Ishikawa (cell line): ENCODE data around the gene CRPPA.

Experiments used
- CEBPB ChIP-seq: IDR thresholded peaks from 2 replicates; pipeline ENCODE4 v1.6.1; 2012
- EGR1 ChIP-seq: IDR thresholded peaks from 2 replicates; pipeline ENCODE4 v1.6.1; 2012
- EP300 ChIP-seq: IDR thresholded peaks from 2 replicates; pipeline ENCODE4 v1.6.1; 2012; ENCODE audit warnings: borderline replicate concordance
- FOXM1 ChIP-seq: IDR thresholded peaks from 2 replicates; pipeline ENCODE4 v1.6.1; 2012; ENCODE audit warnings: low read depth, borderline replicate concordance
- NFIC ChIP-seq: IDR thresholded peaks from 2 replicates; pipeline ENCODE4 v1.6.1; 2012
- RAD21 ChIP-seq: IDR thresholded peaks from 2 replicates; pipeline ENCODE4 v1.6.1; 2012; ENCODE audit warnings: low read depth
- TCF12 ChIP-seq: IDR thresholded peaks from 2 replicates; pipeline ENCODE4 v1.6.1; 2012; ENCODE audit warnings: low read depth
- YY1 ChIP-seq: IDR thresholded peaks from 2 replicates; pipeline ENCODE4 v1.6.1; 2012; ENCODE audit warnings: low read depth
- ZBTB7A ChIP-seq: IDR thresholded peaks from 2 replicates; pipeline ENCODE4 v1.6.1; 2012; ENCODE audit warnings: low read depth
- TF ChIP-seq, protein P1 (sequence below): IDR thresholded peaks from 2 replicates; pipeline ENCODE4 v1.6.1; 2012
- TF ChIP-seq, protein P2 (sequence below): IDR thresholded peaks from 2 replicates; pipeline ENCODE4 v1.6.1; 2012; ENCODE audit warnings: low read depth, mild to moderate bottlenecking

DNA sequence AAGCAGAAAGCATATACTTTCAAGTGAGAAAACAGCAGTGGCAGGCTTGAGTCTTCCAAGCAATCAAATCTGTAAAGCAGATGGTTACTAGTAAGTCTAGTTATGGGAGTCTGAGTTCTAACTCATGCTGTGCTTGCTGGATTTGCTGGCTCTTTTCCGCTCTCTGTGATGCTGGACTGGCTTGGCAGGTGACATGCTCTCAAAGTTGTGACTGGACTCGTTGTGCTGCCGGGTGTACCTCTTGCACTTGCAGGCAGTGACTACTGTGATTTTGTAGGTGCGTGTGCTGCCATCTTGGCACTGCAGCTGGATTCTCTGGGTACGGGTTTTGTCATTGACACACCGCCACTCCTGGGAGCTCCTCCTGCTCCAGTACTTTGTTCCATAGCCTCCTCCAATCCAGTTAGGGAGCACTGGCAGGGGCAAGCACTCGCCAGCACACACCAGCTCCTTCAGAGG is 41.1 kb upstream of the CRPPA start:
- TF ChIP-seq, protein P1, sequence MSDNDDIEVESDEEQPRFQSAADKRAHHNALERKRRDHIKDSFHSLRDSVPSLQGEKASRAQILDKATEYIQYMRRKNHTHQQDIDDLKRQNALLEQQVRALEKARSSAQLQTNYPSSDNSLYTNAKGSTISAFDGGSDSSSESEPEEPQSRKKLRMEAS = no peak
- TF ChIP-seq TCF12 (no peak), EP300 (no peak), CEBPB (no peak), YY1 (no peak), FOXM1 (no peak), RAD21 (no peak), NFIC (no peak), ZBTB7A (no peak), EGR1 (no peak)
- TF ChIP-seq, protein P2, sequence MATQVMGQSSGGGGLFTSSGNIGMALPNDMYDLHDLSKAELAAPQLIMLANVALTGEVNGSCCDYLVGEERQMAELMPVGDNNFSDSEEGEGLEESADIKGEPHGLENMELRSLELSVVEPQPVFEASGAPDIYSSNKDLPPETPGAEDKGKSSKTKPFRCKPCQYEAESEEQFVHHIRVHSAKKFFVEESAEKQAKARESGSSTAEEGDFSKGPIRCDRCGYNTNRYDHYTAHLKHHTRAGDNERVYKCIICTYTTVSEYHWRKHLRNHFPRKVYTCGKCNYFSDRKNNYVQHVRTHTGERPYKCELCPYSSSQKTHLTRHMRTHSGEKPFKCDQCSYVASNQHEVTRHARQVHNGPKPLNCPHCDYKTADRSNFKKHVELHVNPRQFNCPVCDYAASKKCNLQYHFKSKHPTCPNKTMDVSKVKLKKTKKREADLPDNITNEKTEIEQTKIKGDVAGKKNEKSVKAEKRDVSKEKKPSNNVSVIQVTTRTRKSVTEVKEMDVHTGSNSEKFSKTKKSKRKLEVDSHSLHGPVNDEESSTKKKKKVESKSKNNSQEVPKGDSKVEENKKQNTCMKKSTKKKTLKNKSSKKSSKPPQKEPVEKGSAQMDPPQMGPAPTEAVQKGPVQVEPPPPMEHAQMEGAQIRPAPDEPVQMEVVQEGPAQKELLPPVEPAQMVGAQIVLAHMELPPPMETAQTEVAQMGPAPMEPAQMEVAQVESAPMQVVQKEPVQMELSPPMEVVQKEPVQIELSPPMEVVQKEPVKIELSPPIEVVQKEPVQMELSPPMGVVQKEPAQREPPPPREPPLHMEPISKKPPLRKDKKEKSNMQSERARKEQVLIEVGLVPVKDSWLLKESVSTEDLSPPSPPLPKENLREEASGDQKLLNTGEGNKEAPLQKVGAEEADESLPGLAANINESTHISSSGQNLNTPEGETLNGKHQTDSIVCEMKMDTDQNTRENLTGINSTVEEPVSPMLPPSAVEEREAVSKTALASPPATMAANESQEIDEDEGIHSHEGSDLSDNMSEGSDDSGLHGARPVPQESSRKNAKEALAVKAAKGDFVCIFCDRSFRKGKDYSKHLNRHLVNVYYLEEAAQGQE = no peak
